OCI-LY1 (cell line): ENCODE measurements around the gene AZU1.
A peak's percentile ranks its signal among the peaks of the same experiment; 100 is the strongest.

Experiments used
- H2AFZ ChIP-seq: fragments of 200-600 bp; sonication (generic), shearing (Covaris generic); 2 replicates; pipeline ENCODE4 v1.6.0; 2014; ENCODE audit warnings: antibody characterized with exemption, mild to moderate bottlenecking, low read length
- H3F3A ChIP-seq: fragments of 200-600 bp; sonication (generic), shearing (Covaris generic); 2 replicates; pipeline ENCODE4 v1.6.0; 2014; ENCODE audit warnings: mild to moderate bottlenecking, antibody characterized with exemption, low read length, moderate library complexity; ENCODE audit not compliant: insufficient read depth
- H3K27ac ChIP-seq: fragments of 200-600 bp; sonication (generic); 2 replicates; pipeline ENCODE4 v1.5.1; 2014; ENCODE audit warnings: low read length, mixed run types, mild to moderate bottlenecking, low read depth; ENCODE audit not compliant: poor library complexity, severe bottlenecking
- H3K27me3 ChIP-seq: fragments of 200-600 bp; sonication (generic); 2 replicates; pipeline ENCODE4 v1.6.0; 2014; ENCODE audit warnings: antibody characterized with exemption, mild to moderate bottlenecking, low read length, moderate library complexity; ENCODE audit not compliant: insufficient read depth
- H3K36me3 ChIP-seq: fragments of 200-600 bp; sonication (generic); 2 replicates; pipeline ENCODE4 v1.6.1; 2014; ENCODE audit warnings: mild to moderate bottlenecking, antibody characterized with exemption, low read length, moderate library complexity, mixed read lengths; ENCODE audit not compliant: insufficient read depth
- H3K4me1 ChIP-seq: fragments of 200-600 bp; sonication (generic); 2 replicates; pipeline ENCODE4 v1.5.1; 2014; ENCODE audit warnings: mild to moderate bottlenecking, low read length, moderate library complexity; ENCODE audit not compliant: insufficient read depth, severe bottlenecking
- H3K4me2 ChIP-seq: fragments of 200-600 bp; sonication (generic), shearing (Covaris generic); 2 replicates; pipeline ENCODE4 v1.6.1; 2014; ENCODE audit warnings: low read length
- H3K4me3 ChIP-seq: fragments of 200-600 bp; sonication (generic); 2 replicates; pipeline ENCODE4 v1.5.1; 2014; ENCODE audit warnings: low read length, low read depth, mild to moderate bottlenecking, mixed read lengths; ENCODE audit not compliant: poor library complexity, severe bottlenecking
- H3K79me2 ChIP-seq: fragments of 200-600 bp; shearing (Covaris generic); 2 replicates; pipeline ENCODE4 v1.6.1; 2016; ENCODE audit warnings: mixed run types, low read length, mixed read lengths; ENCODE audit not compliant: insufficient read depth
- H3K9ac ChIP-seq: fragments of 200-600 bp; sonication (generic), shearing (Covaris generic); 2 replicates; pipeline ENCODE4 v1.6.1; 2014; ENCODE audit warnings: mild to moderate bottlenecking, low read length, mixed read lengths
- H3K9me2 ChIP-seq: fragments of 200-600 bp; sonication (generic), shearing (Covaris generic); 2 replicates; pipeline ENCODE4 v1.6.1; 2014; ENCODE audit warnings: low read depth, mild to moderate bottlenecking, low read length, mixed read lengths
- H3K9me3 ChIP-seq: fragments of 200-600 bp; shearing (Covaris generic); 2 replicates; pipeline ENCODE4 v1.6.1; 2014; ENCODE audit warnings: low read length, mixed read lengths
- H4K20me1 ChIP-seq: fragments of 200-600 bp; sonication (generic), shearing (Covaris generic); 2 replicates; pipeline ENCODE4 v1.6.0; 2016; ENCODE audit warnings: mild to moderate bottlenecking, low read length; ENCODE audit not compliant: insufficient read depth
- CTCF ChIP-seq: fragments of 200-600 bp; sonication (generic), shearing (Covaris generic); IDR thresholded peaks from 2 replicates; pipeline ENCODE4 v1.5.1; 2017; ENCODE audit warnings: mild to moderate bottlenecking, antibody characterized with exemption, low read length, moderate library complexity, mixed read lengths
- EZH2 ChIP-seq: fragments of 200-600 bp; sonication (generic), shearing (Covaris generic); IDR thresholded peaks from 2 replicates; pipeline ENCODE4 v1.8.0; 2017; ENCODE audit warnings: borderline replicate concordance, mixed run types, mild to moderate bottlenecking, antibody characterized with exemption, low read length, moderate library complexity, mixed read lengths

The AZU1 gene

GRCh38 chr19:797528-798414 lies 29.9 kb upstream of the AZU1 start:
- H3K27me3 ChIP-seq, result no peaks in the 10 kb centered on the region
- H3K9me3 ChIP-seq, result no peaks in the 10 kb centered on the region
- H3K79me2 ChIP-seq, result peaks cover 49% of the 10 kb centered on the region
- peaks cover 49% of the 10 kb centered on the region for H3K36me3 ChIP-seq
- H3K9me2 ChIP-seq, result no peaks in the 10 kb centered on the region
- H3K9ac ChIP-seq, result peak overlapping the region; percentile 99
- TF ChIP-seq CTCF, result no peak
- H3K27ac ChIP-seq, result peak overlapping the region; percentile 52
- H4K20me1 ChIP-seq, result no peaks in the 10 kb centered on the region
- H3K4me2 ChIP-seq, result peak overlapping the region; percentile 75
- peaks cover 34% of the 10 kb centered on the region for H3K4me1 ChIP-seq
- H3K4me3 ChIP-seq, result peak overlapping the region; percentile 98
- no peak overlapping the region for H2AFZ ChIP-seq
- H3F3A ChIP-seq, result no peaks in the 10 kb centered on the region

GRCh38 chr19:798415-799075 lies 29.1 kb upstream of the AZU1 start:
- H4K20me1 ChIP-seq, result no peaks in the 10 kb centered on the region
- no peak for TF ChIP-seq CTCF
- no peak for TF ChIP-seq EZH2
- H3K36me3 ChIP-seq, result peaks cover 56% of the 10 kb centered on the region

GRCh38 chr19:799076-799881 lies 28.4 kb upstream of the AZU1 start:
- Histone ChIP-seq H3K4me3 (peak overlapping the region; percentile 98), H3K4me1 (peaks cover 34% of the 10 kb centered on the region), H2AFZ (no peak overlapping the region), H4K20me1 (no peaks in the 10 kb centered on the region), H3K36me3 (peaks cover 64% of the 10 kb centered on the region), H3K27me3 (no peaks in the 10 kb centered on the region), H3F3A (no peaks in the 10 kb centered on the region), H3K4me2 (peak overlapping the region; percentile 75), H3K79me2 (peaks cover 57% of the 10 kb centered on the region), H3K9me3 (no peaks in the 10 kb centered on the region), H3K27ac (no peak overlapping the region), H3K9ac (peak overlapping the region; percentile 99), H3K9me2 (no peaks in the 10 kb centered on the region)
- TF ChIP-seq EZH2 (no peak), CTCF (no peak; the same call in 1 of the 2 replicates)

More at GRCh38 chr19:798415-799075, 29.1 kb upstream of the AZU1 start:
- H2AFZ ChIP-seq, result no peak overlapping the region
- peak overlapping the region; percentile 75 for H3K4me2 ChIP-seq
- H3K27ac ChIP-seq, result peak overlapping the region; percentile 15
- peaks cover 34% of the 10 kb centered on the region for H3K4me1 ChIP-seq
- peak overlapping the region; percentile 99 for H3K9ac ChIP-seq
- H3K9me3 ChIP-seq, result no peaks in the 10 kb centered on the region
- no peaks in the 10 kb centered on the region for H3K27me3 ChIP-seq
- peak overlapping the region; percentile 98 for H3K4me3 ChIP-seq
- no peaks in the 10 kb centered on the region for H3K9me2 ChIP-seq
- H3F3A ChIP-seq, result no peaks in the 10 kb centered on the region
- peaks cover 57% of the 10 kb centered on the region for H3K79me2 ChIP-seq
